ENCODE data around the gene CBX4.

- TF ChIP-seq POLR2AphosphoS5 (IDR thresholded peaks at IDR 0.05) (no peak), CTCF (IDR thresholded peaks at IDR 0.05) (no peak), POLR2A (IDR thresholded peaks at IDR 0.05) (no peak)
These were observed 1.7 kb upstream of the CBX4 start for GRCh38 chr17:79840989-79841286.
